ENCODE results near the gene GCAT. TPM values are rescaled to one million over a fixed set of nuclear protein-coding genes. Genes with fewer than 3 reads are reported as not detected.

GCAT gene
- polyA plus RNA-seq, 1 of the 3 experiments (the other 2 are of a cell fraction): 24.2 TPM

GRCh38 chr22:37794376-37794775, 13.4 kb upstream of the GCAT start:
- ChIA-PET POLR2A (no interaction called here), CTCF (interaction anchor here (1.0 kb wide), 1 partner anchor 151 kb away, joined by 3 read pairs; no protein-coding TSS in a partner anchor)
- Histone ChIP-seq H3K4me3 (ENCODE audit: low read depth in 2 of 2, low read length in 1 of 2) (no peak overlapping the region), H3K27me3 (ENCODE audit: insufficient read depth) (no peaks in the 10 kb centered on the region), H3K79me2 (ENCODE audit: insufficient read depth) (no peaks in the 10 kb centered on the region), H3K9me3 (no peaks in the 10 kb centered on the region), H3K9me2 (no peaks in the 10 kb centered on the region), H3K36me3 (replicated peaks in 1 of 2; ENCODE audit: control insufficient read depth in 1 of 2, insufficient read depth in 2 of 2, low read length in 1 of 2) (no peaks in the 10 kb centered on the region), H4K20me1 (ENCODE audit: insufficient read depth) (no peaks in the 10 kb centered on the region), H3K9ac (no peak overlapping the region), H3K4me2 (no peak overlapping the region), H3K4me1 (ENCODE audit: control insufficient read depth in 1 of 2, insufficient read depth in 2 of 2, low read depth in 1 of 2, low read length in 1 of 2) (peaks cover 0 to 2% of the 10 kb centered on the region in 2 experiments; a peak in 1 of 4 replicates), H3F3A (replicated peaks; ENCODE audit: insufficient read depth) (no peaks in the 10 kb centered on the region), H3K27ac (ENCODE audit: low read depth in 2 of 2, low read length in 1 of 2) (no peak overlapping the region), H2AFZ (ENCODE audit: low read depth) (no peak overlapping the region)
- 80% methylated on average over 2 of the region's 2 CpGs for WGBS (ENCODE audit: low lambda C conversion rate)
- DNase-seq: no peak
- TF ChIP-seq TAF1 (IDR thresholded peaks at IDR 0.05; ENCODE audit: borderline replicate concordance, low read depth, low read length) (no peak), USF2 (IDR thresholded peaks at IDR 0.05; ENCODE audit: borderline replicate concordance, low read depth, low read length) (no peak), ELF1 (IDR thresholded peaks at IDR 0.05) (no peak), NRF1 (IDR thresholded peaks at IDR 0.05; ENCODE audit: low read depth, low read length) (no peak), RFX5 (IDR thresholded peaks at IDR 0.05; ENCODE audit: low read length) (no peak), CTCF (IDR thresholded peaks at IDR 0.05) (no peak), POLR2AphosphoS5 (IDR thresholded peaks at IDR 0.05; ENCODE audit: low read depth, low read length) (no peak), RXRA (IDR thresholded peaks at IDR 0.05; ENCODE audit: borderline replicate concordance, low read depth) (no peak), FOSL2 (IDR thresholded peaks at IDR 0.05; ENCODE audit: borderline replicate concordance, low read depth) (no peak), MXI1 (IDR thresholded peaks at IDR 0.05; ENCODE audit: low read depth, low read length) (no peak), MAX (IDR thresholded peaks at IDR 0.05; ENCODE audit: low read depth) (no peak), PBX3 (IDR thresholded peaks at IDR 0.05) (no peak), EP300 (IDR thresholded peaks at IDR 0.05; ENCODE audit: borderline replicate concordance in 1 of 2, low read depth in 1 of 2, low read length in 1 of 2) (no peak), EZH2phosphoT487 (IDR thresholded peaks at IDR 0.05; ENCODE audit: borderline replicate concordance, low read depth) (no peak), SIN3A (IDR thresholded peaks at IDR 0.05; ENCODE audit: borderline replicate concordance, low read depth, low read length) (no peak), NFIC (IDR thresholded peaks at IDR 0.05; ENCODE audit: borderline replicate concordance) (no peak), ZBTB33 (IDR thresholded peaks at IDR 0.05; ENCODE audit: borderline replicate concordance, low read depth) (no peak), GATA2 (CRISPR knock-in tag; IDR thresholded peaks at IDR 0.05) (no peak)
